T-cell (primary cell): ENCODE data around the gene CHMP5. TPM values are rescaled to one million over a fixed set of nuclear protein-coding genes. Genes with fewer than 3 reads are reported as not detected.
"Not testable (repeated sequence)": the region's sequence is repeated elsewhere in the genome, so short reads cannot be mapped to it uniquely, and the experiment has no call there.

Source experiments
- ATAC-seq, 4 experiments: fragments of 200-7000 bp in 3 of 4; fragments of 150-1000 bp in 1 of 4; cut with Tn5 transposase; replicated peaks in 1 of 4; 1 replicate in 3 of 4; 2 replicates in 1 of 4; pipeline ENCODE4 v1.10.0; 2021; ENCODE audit warnings: moderate library complexity in 3 of 4, mild to moderate bottlenecking in 2 of 4, moderate number of reproducible peaks in 1 of 4
- CTCF ChIA-PET, 2 donors: fragments of 300-600 bp; sonication (Branson Sonifier 250); formaldehyde crosslinking; loops; one replicate each; lab custom pipeline; 2022; ENCODE audit warnings: antibody characterized with exemption in 2 of 2; lab: Charles Lee
- POLR2A ChIA-PET, 2 donors: fragments of 300-600 bp; sonication (Branson Sonifier 250); formaldehyde crosslinking; loops; one replicate each; lab custom pipeline; 2022; ENCODE audit warnings: antibody characterized with exemption in 2 of 2; lab: Charles Lee
- DNase-seq, 35 experiments: peaks; one replicate each; pipeline versions ENCODE4 v3.0.0 to v3.0.0-alpha.2; 2013 to 2023
- H3K27ac ChIP-seq: one replicate; pipeline ENCODE4 v1.5.1; 2013; ENCODE audit warnings: low read length
- H3K27me3 ChIP-seq, 2 experiments: replicated peaks in 1 of 2; 1 replicate in 1 of 2; 2 replicates in 1 of 2; pipeline versions ENCODE4 v1.6.1 to v1.7.0; 2013; ENCODE audit warnings: low read length in 1 of 2, mixed read lengths in 1 of 2; ENCODE audit not compliant: control insufficient read depth in 2 of 2, insufficient read depth in 2 of 2; ENCODE audit errors: extremely low read depth in 1 of 2
- H3K36me3 ChIP-seq, 2 donors: 1 replicate in 1 of 2; 2 replicates in 1 of 2; pipeline versions ENCODE4 v1.6.1 to v1.7.0; 2013; ENCODE audit warnings: low read length in 1 of 2; ENCODE audit not compliant: control insufficient read depth in 2 of 2, insufficient read depth in 1 of 2; ENCODE audit errors: extremely low read depth in 1 of 2
- H3K4me1 ChIP-seq, 2 experiments: 1 replicate in 1 of 2; 2 replicates in 1 of 2; pipeline versions ENCODE4 v1.6.1 to v1.7.0; 2013; ENCODE audit warnings: low read length in 2 of 2, mixed read lengths in 1 of 2; ENCODE audit not compliant: insufficient read depth in 2 of 2, control insufficient read depth in 1 of 2; ENCODE audit errors: extremely low read depth in 1 of 2
- H3K4me3 ChIP-seq, 2 donors: 1 replicate in 1 of 2; 2 replicates in 1 of 2; pipeline versions ENCODE4 v1.5.1 to v1.7.0; 2013; ENCODE audit warnings: mild to moderate bottlenecking in 2 of 2, low read length in 1 of 2, moderate library complexity in 1 of 2; ENCODE audit not compliant: control insufficient read depth in 1 of 2; ENCODE audit errors: extremely low read depth in 1 of 2
- H3K9me3 ChIP-seq: 2 replicates; pipeline ENCODE4 v1.7.0; 2013
- H3K27ac Mint-ChIP-seq, 2 donors: one replicate each; pipeline ENCODE4 v1.8.0; 2020 to 2021; ENCODE audit warnings: mild to moderate bottlenecking in 2 of 2, mixed read lengths in 2 of 2
- H3K27me3 Mint-ChIP-seq, 2 donors: one replicate each; pipeline ENCODE4 v1.8.0; 2021 to 2022; ENCODE audit warnings: mixed read lengths in 2 of 2
- H3K36me3 Mint-ChIP-seq: one replicate; pipeline ENCODE4 v1.8.0; 2021; ENCODE audit warnings: mixed read lengths
- H3K4me1 Mint-ChIP-seq, 3 donors: one replicate each; pipeline ENCODE4 v1.8.0; 2020 to 2022; ENCODE audit warnings: mixed read lengths in 3 of 3, mild to moderate bottlenecking in 1 of 3
- H3K4me3 Mint-ChIP-seq, 3 donors: one replicate each; pipeline ENCODE4 v1.8.0; 2020 to 2022; ENCODE audit warnings: mild to moderate bottlenecking in 3 of 3, mixed read lengths in 3 of 3, moderate library complexity in 3 of 3
- H3K9me3 Mint-ChIP-seq, 3 donors: one replicate each; pipeline ENCODE4 v1.8.0; 2020 to 2022; ENCODE audit warnings: mixed read lengths in 3 of 3
- WGBS: methylation state at CpG from one replicate; pipeline ENCODE4 v1.1.5; 2013; ENCODE audit warnings: missing lambda C conversion rate; ENCODE audit not compliant: insufficient coverage; 5-methylcytosine and 5-hydroxymethylcytosine counted together
- total RNA-seq, 35 experiments: library from RNA in 6 of 35; stranded (reverse) in 6 of 35; fragments of 120-200 nt in 1 of 35; gene quantifications; one replicate each; pipeline versions ENCODE4 v1.2.1 to v1.2.4 and lab custom pipeline; 2013 to 2026

CHMP5 gene
- total RNA-seq, 5 donors from 2014 or later (not counting 1 experiment from before 2014, with no cell fraction given): 20.5 to 32.1 (median 30.8) TPM

DNA sequence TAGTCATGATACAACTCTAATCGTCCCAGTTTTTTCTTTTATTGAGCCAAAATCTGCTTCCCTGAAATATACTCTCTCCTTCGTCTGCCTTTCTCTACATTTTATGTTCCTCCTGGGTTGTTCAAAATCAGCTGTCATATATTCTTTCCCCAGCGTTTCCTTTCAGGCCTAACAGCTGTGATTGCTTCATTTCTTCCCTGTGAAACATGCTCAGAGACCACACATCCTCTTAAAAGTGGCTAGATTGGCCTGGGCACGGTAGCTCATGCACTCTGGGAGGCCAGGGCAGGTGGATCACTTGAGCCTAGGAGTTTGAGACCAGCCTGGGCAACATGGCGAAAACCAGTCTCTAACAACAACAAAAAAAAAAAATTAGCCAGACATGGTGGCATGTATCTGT lies 50.5 kb downstream of the CHMP5 start:
- CTCF ChIA-PET: interaction anchor here in 1 of 2 donors (0.6 to 1.8 kb wide), 2 partner anchors 9 to 28 kb away, joined by 3 to 5 read pairs; no protein-coding TSS in a partner anchor
- H3K27ac Mint-ChIP-seq: no peak overlapping the region

GRCh38 chr9:33317136-33317535 lies 52.3 kb downstream of the CHMP5 start:
- H3K4me1 Mint-ChIP-seq, H3K9me3 ChIP-seq, H3K27ac Mint-ChIP-seq, DNase-seq, H3K9me3 Mint-ChIP-seq, H3K27me3 ChIP-seq, ATAC-seq, H3K4me3 ChIP-seq, H3K4me3 Mint-ChIP-seq, H3K4me1 ChIP-seq, H3K27me3 Mint-ChIP-seq, H3K27ac ChIP-seq: not testable (repeated sequence)
- POLR2A ChIA-PET: interaction anchor here in 1 of 2 donors (0.6 kb wide), 1 partner anchor 577 kb away, joined by 4 read pairs; no protein-coding TSS in a partner anchor
- peaks cover 18 to 91% of the 10 kb centered on the region in 2 donors for H3K36me3 ChIP-seq
- 92% methylated on average over 2 of the region's 3 CpGs for WGBS
- H3K36me3 Mint-ChIP-seq: peaks cover 62% of the 10 kb centered on the region
- CTCF ChIA-PET: interaction anchor here (0.6 to 1.8 kb wide), 4 partner anchors 23 to 868 kb away, joined by 5 to 7 read pairs (median 5); no protein-coding TSS in a partner anchor

More for the DNA sequence above, 50.5 kb downstream of the CHMP5 start:
- Mint-ChIP-seq H3K9me3 (no peaks in the 10 kb centered on the region), H3K27me3 (no peaks in the 10 kb centered on the region), H3K4me1 (no peaks in the 10 kb centered on the region), H3K36me3 (peaks cover 62% of the 10 kb centered on the region), H3K4me3 (no peak overlapping the region)
- Histone ChIP-seq H3K27ac (no peak overlapping the region), H3K36me3 (peaks cover 16 to 90% of the 10 kb centered on the region in 2 donors), H3K27me3 (no peaks in the 10 kb centered on the region), H3K9me3 (no peaks in the 10 kb centered on the region), H3K4me3 (no peak overlapping the region), H3K4me1 (no peaks in the 10 kb centered on the region)
- ATAC-seq: no peak
- POLR2A ChIA-PET: interaction anchor here in 1 of 2 donors (0.5 kb wide), 1 partner anchor 16 kb away, joined by 4 read pairs; no protein-coding TSS in a partner anchor
- no peak for DNase-seq
- WGBS: 93% methylated on average over 2 of the region's 5 CpGs

DNA sequence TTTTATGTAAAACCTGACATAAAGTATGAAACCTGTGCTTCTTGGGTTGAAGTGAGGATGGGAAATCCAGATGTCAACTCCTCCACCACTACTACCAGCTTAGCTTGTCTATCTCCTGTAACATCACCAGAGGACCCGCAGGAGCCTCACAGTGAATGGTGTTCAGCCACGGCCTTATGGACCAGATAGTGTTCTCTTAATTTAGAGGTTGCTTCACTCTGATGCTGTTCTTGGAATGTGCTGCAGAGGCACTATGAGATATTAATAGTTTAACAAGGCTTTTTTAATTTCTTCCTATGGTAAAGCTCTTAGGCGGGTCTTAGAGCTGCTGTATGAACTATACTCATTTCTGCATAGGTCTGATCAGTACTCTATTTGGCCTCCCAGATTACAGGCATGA lies 53.4 kb downstream of the CHMP5 start:
- no peaks in the 10 kb centered on the region for H3K4me1 ChIP-seq
- H3K4me3 Mint-ChIP-seq: no peak overlapping the region
- peaks cover 62% of the 10 kb centered on the region for H3K36me3 Mint-ChIP-seq
- no peak overlapping the region for H3K4me3 ChIP-seq
- ChIA-PET POLR2A (no interaction called here), CTCF (no interaction called here)
- H3K27me3 ChIP-seq: no peaks in the 10 kb centered on the region
- no peak overlapping the region for H3K27ac ChIP-seq
- no peak for DNase-seq
- H3K27me3 Mint-ChIP-seq: no peaks in the 10 kb centered on the region
- ATAC-seq: no peak
- WGBS: 100% methylated on average over 1 of the region's 3 CpGs
- no peaks in the 10 kb centered on the region for H3K4me1 Mint-ChIP-seq
- H3K9me3 Mint-ChIP-seq: no peaks in the 10 kb centered on the region
- H3K27ac Mint-ChIP-seq: no peak overlapping the region
- H3K9me3 ChIP-seq: no peaks in the 10 kb centered on the region
- H3K36me3 ChIP-seq: peaks cover 17 to 91% of the 10 kb centered on the region in 2 donors

DNA sequence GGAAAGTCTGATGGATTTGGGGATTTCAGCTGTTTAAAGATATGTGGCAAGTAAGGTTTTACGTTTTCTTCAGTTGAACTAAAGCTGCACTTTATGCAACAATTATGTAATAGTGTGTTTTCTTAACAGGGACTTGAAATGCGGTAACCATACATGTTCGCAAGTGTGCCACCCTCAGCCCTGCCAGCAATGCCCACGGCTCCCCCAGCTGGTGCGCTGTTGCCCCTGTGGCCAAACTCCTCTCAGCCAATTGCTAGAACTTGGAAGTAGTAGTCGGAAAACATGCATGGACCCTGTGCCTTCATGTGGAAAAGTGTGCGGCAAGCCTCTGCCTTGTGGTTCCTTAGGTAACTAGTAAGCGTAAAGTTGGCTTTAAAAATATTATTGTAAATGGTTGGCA lies 53.9 kb downstream of the CHMP5 start:
- CTCF ChIA-PET: no interaction called here
- H3K27ac Mint-ChIP-seq: no peak overlapping the region

DNA sequence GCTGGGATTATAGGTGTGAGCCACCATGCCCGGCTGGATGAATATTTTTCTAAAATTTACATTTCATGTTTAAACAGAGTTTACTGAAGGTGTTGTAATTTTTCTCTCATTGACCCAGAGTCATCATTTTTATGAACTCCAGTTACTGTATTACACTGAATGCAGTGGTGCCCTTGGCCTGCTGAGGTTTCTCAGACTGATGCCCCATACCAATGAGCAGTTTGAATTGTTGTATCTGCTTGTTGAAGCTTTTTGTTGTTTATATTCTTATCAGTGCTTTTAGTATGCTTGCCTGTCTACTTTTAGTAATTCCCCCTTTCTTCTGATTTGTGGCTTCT lies 55.4 kb downstream of the CHMP5 start:
- Mint-ChIP-seq H3K4me3 (no peak overlapping the region), H3K4me1 (no peaks in the 10 kb centered on the region), H3K27me3 (no peaks in the 10 kb centered on the region), H3K36me3 (peaks cover 60% of the 10 kb centered on the region), H3K9me3 (no peaks in the 10 kb centered on the region), H3K27ac (no peak overlapping the region)
- ATAC-seq (no peak), DNase-seq (no peak)
- no peaks in the 10 kb centered on the region for H3K9me3 ChIP-seq
- WGBS: no CpG with 5 or more reads among the region's 1 CpG
- H3K27me3 ChIP-seq: no peaks in the 10 kb centered on the region
- ChIA-PET POLR2A (no interaction called here), CTCF (interaction anchor here in 1 of 2 donors (0.7 kb wide), 2 partner anchors 17 to 127 kb away, joined by 3 read pairs; no protein-coding TSS in a partner anchor)
- H3K4me3 ChIP-seq: no peak overlapping the region
- H3K36me3 ChIP-seq: peaks cover 17 to 84% of the 10 kb centered on the region in 2 donors
- H3K27ac ChIP-seq: no peak overlapping the region
- no peaks in the 10 kb centered on the region for H3K4me1 ChIP-seq

More for the DNA sequence above, 53.9 kb downstream of the CHMP5 start:
- Histone ChIP-seq H3K4me1 (no peaks in the 10 kb centered on the region), H3K27ac (no peak overlapping the region), H3K4me3 (no peak overlapping the region), H3K9me3 (no peaks in the 10 kb centered on the region), H3K27me3 (no peaks in the 10 kb centered on the region), H3K36me3 (peaks cover 17 to 88% of the 10 kb centered on the region in 2 donors)
- Mint-ChIP-seq H3K27me3 (no peaks in the 10 kb centered on the region), H3K4me1 (no peaks in the 10 kb centered on the region), H3K9me3 (no peaks in the 10 kb centered on the region), H3K36me3 (peaks cover 57% of the 10 kb centered on the region), H3K4me3 (no peak overlapping the region)
- WGBS: 98% methylated on average over 6 of the region's 8 CpGs
- POLR2A ChIA-PET: no interaction called here
- no peak for DNase-seq
- ATAC-seq: no peak

GRCh38 chr9:33320568-33321261 lies 55.9 kb downstream of the CHMP5 start:
- Histone ChIP-seq H3K4me1 (no peaks in the 10 kb centered on the region), H3K4me3 (no peak overlapping the region), H3K27me3 (no peaks in the 10 kb centered on the region), H3K27ac (no peak overlapping the region), H3K36me3 (peaks cover 17 to 79% of the 10 kb centered on the region in 2 donors), H3K9me3 (no peaks in the 10 kb centered on the region)
- POLR2A ChIA-PET: no interaction called here
- no peak for ATAC-seq
- no peaks in the 10 kb centered on the region for H3K27me3 Mint-ChIP-seq
- H3K4me3 Mint-ChIP-seq: no peak overlapping the region
- H3K27ac Mint-ChIP-seq: no peak overlapping the region
- CTCF ChIA-PET: interaction anchor here in 1 of 2 donors (0.7 kb wide), 1 partner anchor 18 kb away, joined by 3 read pairs; no protein-coding TSS in a partner anchor
- peaks cover 59% of the 10 kb centered on the region for H3K36me3 Mint-ChIP-seq
- no peak for DNase-seq
- H3K9me3 Mint-ChIP-seq: no peaks in the 10 kb centered on the region
- no peaks in the 10 kb centered on the region for H3K4me1 Mint-ChIP-seq
- WGBS: no CpG with 5 or more reads among the region's 2 CpGs
